GM21723 (cell line): ENCODE data around the gene DOK7.

Source experiments
- ATAC-seq: cut with Tn5 transposase; IDR thresholded peaks from one replicate; pipeline ENCODE4 v1.9.1; 2021; ENCODE audit warnings: mild to moderate bottlenecking, moderate library complexity; ENCODE audit not compliant: unreplicated experiment

Gene DOK7

DNA sequence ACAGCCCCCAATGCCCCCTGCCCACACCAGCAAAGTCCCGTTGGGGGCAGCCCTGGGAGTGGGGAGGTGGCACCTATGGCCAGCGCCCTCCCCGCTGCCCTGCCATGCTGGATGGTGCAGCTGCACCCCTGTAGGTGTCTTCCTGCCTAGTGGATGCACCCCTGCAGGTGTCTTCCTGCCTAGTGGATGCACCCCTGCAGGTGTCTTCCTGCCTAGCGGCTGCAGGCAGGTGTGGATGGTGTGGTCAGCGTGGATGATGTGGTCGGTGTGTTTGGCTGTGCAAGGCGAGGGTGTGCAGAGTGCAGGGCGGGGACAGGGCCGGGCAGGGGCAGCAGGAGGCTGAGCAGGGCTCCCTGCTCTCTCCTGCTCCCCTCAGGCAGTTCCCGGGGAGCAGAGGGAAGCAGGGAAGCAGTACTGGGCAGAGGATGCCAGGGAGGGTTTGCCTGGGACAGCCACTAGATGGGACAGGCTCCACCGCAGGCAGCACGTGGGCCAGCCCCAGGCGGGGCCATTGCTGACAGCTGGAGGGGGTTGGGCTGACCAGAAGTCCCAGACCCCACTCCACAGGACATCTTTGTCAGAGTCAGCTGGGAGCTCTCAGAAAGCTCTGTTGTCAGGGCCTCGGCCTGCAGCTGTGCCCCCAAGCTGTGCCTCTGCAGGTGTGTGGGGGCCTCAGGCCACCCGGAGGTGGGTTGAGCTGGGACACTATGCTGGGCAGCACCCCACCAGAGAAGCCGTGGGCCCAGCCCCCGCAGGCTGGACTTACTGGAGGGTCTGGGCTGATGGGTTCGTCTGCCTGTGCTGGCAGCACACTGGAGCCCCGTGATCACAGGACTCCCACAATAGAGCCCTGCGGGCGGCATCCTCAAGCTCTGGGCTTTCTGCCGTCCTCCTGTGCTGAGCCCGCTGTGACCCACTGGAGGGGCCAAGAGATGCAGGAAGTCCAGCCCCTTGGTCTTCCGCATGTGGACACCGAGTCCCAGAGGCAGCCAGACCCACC is 23.7 kb downstream of the DOK7 start:
- ATAC-seq: no peak

DNA sequence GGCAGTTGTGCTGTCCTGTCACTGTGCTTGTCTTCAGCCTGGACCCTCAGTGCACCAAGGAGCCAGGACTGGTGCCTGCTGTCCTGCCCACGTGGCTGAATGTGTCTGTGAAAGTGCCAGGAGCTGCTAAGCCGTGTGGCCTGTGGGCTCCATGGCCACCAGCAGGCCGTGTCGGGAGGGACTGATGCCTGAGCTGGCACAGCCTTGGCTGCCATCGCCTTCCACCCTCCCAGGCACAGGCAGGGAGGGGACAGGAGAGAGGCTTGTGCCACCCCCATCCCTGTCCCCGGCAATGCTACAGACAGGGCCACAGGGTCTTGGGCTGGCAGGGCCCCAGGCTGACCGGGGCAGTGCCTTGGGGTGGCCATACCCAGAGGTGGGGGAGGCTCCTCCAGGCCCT is 24.8 kb downstream of the DOK7 start:
- ATAC-seq: no peak

GRCh38 chr4:3488820-3489219 is 25.7 kb downstream of the DOK7 start:
- no peak for ATAC-seq

DNA sequence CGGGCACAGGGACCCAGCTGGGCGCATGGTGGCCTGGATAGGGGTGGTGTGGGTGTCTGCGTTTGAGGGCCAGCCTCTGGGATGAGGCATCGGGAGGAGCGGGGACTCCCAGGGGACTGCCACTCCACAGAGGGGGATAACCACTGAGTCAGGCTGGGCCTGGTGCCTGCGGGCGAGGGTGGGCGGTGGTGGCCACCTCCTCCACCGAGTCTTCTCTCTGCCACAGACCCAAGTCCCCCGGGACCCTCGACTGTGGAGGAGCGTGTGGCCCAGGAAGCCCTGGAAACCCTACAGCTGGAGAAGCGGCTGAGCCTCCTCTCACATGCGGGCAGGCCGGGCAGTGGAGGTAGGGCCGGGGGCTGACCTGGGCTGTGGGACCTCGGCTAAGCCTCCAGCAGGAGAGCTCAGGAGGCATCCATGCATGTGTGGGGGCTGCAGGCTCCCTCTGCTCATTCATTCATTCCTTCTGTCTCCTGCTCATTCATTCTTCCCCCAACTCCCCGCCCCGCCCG is 26.4 kb downstream of the DOK7 start:
- ATAC-seq: no peak

GRCh38 chr4:3491681-3492405 is 28.7 kb downstream of the DOK7 start:
- ATAC-seq: no peak

DNA sequence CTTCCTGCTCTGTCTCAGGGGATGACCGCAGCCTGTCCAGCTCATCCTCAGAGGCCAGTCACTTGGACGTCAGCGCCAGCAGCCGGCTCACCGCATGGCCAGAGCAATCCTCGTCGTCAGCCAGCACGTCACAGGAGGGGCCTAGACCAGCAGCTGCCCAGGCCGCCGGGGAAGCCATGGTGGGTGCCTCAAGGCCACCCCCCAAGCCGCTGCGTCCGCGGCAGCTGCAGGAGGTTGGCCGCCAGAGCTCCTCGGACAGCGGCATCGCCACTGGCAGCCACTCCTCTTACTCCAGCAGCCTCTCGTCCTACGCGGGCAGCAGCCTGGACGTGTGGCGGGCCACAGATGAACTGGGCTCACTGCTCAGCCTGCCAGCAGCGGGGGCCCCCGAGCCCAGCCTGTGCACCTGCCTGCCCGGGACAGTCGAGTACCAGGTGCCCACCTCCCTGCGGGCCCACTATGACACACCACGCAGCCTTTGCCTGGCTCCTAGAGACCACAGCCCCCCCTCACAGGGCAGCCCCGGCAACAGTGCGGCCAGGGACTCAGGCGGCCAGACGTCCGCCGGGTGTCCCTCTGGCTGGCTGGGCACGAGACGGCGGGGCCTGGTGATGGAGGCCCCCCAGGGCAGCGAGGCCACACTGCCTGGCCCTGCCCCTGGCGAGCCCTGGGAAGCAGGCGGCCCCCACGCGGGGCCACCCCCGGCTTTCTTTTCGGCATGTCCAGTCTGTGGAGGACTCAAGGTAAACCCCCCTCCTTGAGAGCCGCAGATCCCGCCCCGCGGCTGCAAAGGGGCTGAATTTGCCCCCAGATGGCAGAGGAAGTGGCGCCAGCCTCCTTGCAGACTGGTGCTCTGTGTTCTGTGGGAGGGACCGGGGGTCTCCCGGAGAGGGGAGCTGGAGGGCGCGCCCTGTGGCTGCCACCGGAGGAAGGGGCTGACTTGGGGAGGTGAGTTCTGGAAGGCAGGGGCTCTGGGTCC is 29.9 kb downstream of the DOK7 start:
- no peak for ATAC-seq

- ATAC-seq: no peak
These were observed 30.8 kb downstream of the DOK7 start for GRCh38 chr4:3493720-3494461.

DNA sequence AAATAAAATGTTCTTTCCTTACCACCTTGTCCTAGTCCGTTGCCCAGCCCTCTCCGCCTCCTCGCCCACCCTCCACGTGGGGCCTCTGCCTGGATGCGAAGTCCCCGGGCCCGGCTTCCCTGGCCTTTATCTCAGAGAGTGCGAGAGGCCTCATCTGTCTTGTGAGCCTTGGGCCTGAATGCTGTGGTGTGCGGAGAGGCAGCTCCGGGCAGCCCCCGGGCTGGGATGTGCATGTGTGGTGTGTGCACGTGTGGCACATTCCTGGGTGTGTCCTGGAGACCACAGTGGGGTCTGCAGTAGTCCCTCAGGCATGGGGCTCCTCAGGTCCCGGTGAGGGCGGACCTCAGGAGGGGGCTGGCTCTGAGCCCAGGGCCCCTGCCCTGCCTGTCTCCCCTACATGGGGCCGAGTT is 31.4 kb downstream of the DOK7 start:
- ATAC-seq: no peak

DNA sequence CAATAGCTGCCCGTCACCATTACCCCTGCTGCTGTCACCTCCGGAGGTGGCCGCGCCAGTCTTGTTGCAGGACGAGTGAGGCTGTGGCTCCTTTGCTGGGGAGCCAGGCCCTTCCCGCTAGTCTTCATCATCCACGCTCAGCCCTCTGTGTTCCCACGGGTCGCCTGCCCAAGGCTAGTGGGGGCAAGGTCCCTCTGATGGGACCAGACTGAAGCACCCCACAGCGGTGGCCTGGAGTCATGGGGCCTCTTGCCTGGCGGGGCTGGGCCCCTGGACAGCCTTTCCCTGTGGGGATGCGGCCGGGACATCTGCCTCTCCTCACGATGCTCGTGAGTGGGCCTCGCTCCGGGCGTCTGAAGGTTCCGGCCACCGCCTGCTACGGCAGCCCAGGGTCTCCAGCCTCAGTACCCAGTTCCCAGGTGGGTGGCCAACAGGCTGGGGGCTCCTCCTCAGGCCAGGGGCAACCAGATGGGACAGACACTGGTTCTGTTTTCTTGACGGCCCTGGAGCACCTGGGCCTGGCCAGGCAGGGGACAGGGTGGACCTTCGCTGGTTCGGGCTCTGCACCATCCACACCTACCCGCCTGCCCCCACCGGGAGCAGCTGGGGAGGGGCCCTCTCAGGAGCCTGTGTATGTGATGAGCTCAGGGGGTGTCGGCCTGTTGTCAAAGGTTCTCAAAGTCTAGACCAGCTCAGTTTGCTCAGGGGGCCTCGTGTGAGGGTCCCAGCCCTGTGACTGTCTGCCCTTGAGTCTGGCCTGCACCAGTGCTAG is 32.3 kb downstream of the DOK7 start:
- no peak for ATAC-seq

DNA sequence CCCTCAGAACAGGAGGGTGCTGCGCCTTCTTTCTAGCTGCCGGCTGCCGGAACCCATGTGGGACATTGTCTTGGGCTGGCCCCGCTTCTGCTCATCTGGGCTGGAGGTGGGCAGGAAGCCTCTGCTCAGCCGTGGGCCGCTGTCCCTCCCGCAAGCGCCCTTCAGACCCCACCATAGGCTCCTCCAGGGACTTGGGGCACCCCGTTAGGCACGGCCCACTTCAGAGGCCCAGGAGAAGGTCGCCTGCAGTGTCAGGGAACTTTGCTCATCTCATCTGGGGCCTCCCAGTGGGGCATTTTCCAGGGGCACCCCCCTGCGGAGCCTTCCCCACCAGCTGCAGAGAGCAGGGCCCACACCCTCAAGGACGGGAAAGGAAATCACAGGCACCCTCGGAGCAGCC is 32.9 kb downstream of the DOK7 start:
- no peak for ATAC-seq

- no peak for ATAC-seq
These were observed 34.0 kb downstream of the DOK7 start for GRCh38 chr4:3497095-3497494.

DNA sequence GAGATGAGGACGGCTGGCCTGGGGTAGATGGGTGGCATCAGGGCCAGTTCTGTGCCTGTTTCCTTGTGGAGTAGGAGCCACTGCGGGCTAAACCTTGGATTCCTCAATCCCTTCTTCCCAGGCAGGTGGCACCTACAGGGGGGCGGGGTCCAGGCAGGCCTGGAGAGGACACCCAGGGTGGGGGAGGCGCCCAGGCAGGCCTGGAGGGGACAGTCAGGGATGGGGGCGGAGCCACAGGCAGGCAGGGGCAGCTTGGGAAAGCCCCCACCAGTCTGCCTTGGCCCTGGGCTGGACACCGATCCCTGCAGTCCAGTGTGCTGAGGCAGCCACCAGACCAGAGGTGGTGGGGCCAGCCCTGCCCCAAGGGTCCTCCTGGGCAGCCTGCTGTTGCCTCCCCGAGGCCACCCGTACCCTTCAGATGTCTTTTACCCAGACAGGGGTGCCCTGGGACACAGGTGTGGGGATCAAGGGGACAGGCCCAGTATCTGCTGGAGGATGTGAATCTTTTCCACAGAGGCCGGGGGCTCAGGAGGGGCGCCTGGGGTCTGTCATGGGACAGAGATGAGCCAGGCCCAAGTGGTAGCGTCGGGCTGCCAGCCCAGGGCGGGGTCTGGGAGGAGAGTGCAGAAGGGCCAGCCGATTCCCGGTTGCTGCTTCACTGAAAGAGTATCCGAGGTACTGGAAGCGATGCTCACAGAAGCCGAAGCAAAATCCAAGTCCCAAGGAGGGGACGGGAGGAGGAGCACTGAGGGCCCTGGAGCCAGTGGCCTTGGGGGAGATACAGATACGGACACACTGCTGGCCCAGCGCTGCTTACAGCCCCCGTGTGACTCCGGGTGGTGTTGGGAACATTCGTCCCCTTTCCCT is 34.6 kb downstream of the DOK7 start:
- no peak for ATAC-seq

DNA sequence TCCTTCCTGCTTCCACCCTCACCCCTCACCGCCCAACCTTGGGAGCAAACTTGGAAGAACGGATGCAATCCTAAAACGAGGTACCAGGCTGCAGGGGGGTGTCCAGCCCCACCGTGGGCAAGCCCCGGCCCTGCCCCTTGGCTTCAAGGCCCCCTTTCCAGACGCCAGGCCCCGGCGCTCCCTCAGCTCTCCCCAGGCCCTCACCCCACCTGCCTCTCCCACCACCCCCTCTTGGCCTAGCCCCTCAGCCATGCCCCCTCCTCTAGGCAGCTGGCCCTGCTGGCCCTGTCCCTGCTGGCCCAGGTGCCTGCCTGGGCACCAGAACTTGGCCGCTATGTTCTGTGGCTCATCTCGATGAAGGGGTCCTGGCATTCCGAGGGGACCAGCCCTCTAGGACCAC is 35.3 kb downstream of the DOK7 start:
- ATAC-seq: no peak

GRCh38 chr4:3498901-3499510 is 35.9 kb downstream of the DOK7 start:
- no peak for ATAC-seq

DNA sequence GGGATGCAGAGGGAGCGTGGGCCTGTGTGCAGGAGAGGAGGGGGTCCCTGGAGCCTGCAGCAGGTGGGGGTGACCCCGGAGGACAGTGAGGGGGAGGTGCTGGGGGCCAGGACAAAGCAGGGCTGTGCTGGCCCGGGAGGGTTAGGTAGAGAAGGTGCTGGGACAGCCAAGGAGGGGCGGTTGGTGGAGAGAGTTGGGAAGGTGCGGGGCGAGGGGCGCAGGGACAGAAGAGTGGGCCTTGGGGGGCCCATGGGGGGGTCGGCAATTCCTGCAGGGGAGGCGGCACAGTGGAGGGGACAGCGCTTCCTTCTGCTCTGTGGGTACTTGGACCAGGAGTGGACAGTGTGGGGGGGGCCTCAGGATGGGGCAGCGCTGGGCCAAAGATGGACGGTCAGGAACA is 36.6 kb downstream of the DOK7 start:
- ATAC-seq: no peak

GRCh38 chr4:3500111-3500510 is 37.0 kb downstream of the DOK7 start:
- ATAC-seq: no peak

DNA sequence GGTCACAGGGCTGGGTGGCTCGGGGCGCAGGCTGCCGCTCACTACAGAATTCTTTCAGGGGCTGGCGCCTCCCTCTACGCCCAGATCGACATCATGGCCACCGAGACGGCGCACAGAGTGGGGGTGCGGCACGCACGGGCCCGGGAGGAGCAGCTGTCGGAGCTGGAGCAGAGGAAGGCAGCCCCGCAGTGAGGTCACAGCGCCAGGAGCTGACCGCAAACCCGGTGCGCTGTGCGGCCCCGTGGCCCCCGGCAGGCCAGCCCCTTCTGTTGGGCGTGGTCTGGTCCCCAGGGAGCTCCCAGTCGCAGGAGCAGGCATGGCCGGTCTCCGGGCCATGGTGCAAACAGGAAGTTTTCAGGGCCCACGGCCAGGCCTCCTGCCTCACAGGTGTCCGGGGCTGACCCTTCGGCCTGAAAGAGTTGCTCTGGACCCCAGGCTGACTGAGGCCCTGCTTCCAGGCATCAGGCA is 37.6 kb downstream of the DOK7 start:
- no peak for ATAC-seq
